ENCODE results near the gene HOXA4.

HOXA4 gene

DNA sequence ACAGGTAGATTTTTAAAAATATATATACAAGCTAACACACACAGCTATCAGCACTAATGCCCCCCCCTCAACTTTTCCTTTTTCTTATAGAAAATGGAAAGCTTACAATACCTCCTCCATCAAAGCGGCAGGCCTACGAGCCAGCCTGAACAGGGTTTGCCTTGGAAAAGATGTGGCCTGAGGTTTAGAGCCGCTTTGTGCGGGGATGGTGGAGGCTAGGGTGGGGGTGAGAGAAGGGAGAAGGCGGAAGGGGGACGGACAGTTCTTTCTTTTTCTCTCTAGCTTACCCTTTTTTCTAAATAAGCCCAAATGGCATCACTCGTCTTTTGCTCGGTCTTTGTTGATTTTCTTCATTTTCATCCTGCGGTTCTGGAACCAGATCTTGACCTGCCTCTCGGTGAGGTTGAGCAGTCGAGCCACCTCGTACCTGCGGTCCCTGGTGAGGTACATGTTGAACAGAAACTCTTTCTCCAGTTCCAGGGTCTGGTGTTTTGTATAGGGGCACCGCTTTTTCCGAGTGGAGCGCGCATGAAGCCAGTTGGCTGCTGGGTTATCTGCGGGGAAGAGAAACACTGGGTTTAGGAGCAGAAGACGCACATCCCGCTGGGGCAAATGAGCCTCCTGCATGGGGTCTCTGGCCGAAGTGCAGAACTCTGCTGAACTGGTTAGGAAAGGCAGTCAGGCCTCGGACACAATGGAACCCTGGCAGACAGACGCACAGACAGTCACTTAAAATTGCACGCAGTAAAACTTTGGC, 32.9 kb upstream of the HOXA4 start:
- DNase-seq, result no peak

GRCh38 chr7:27162561-27163287, 32.2 kb upstream of the HOXA4 start:
- H3K27me3 Mint-ChIP-seq, result peaks cover 99% of the 10 kb centered on the region
- no peak overlapping the region for H3K4me3 Mint-ChIP-seq
- peaks cover 66% of the 10 kb centered on the region for H3K4me1 Mint-ChIP-seq
- DNase-seq, result no peak
- H3K27ac Mint-ChIP-seq, result no peak overlapping the region
- no peak for ATAC-seq
- no peaks in the 10 kb centered on the region for H3K9me3 Mint-ChIP-seq

More for the DNA sequence above, 32.9 kb upstream of the HOXA4 start:
- no peak for ATAC-seq
- peaks cover 61% of the 10 kb centered on the region for H3K4me1 Mint-ChIP-seq
- no peak overlapping the region for H3K4me3 Mint-ChIP-seq
- H3K27me3 Mint-ChIP-seq, result peaks cover 99% of the 10 kb centered on the region
- no peak overlapping the region for H3K27ac Mint-ChIP-seq
- no peaks in the 10 kb centered on the region for H3K9me3 Mint-ChIP-seq

DNA sequence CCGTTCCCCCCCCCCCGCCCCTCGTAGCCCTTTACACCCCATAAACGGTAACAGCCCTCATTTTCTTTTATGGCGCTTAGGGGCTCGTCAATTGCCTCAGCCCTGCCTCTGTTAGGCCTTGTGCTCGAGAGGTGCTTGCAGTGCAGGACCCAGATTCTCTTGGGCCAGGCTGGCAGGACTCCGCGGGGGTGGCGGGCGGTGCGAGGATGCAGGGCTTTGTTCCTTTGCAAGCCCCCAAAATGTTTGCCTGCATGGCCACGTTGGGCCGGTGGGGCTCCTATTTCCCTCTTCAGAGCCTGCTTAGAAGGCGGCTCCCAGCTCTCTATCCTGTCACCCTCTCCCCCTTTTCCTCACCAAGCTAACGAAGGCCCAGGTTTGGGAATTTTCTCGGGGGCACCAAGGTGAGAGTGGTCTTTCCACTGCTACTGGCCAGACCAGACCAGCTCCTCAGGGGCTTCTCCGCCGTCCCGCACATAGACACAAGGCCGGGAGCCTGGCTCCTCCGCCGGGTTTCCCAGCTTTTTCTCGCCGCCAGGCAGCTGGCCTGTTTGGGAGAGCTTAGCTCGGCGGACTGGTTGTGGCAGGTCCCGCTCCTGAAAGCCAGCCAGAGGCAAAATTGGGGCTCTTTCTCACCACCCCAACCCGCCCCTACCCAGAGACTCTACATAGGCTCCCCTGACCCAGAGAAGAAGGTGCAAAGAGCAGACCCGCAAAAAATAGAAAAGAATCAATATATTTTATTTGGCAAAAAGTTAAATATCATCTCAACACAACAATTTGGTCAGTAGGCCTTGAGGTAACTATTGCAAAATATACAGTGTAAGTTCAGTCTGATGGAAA, 31.4 kb upstream of the HOXA4 start:
- Mint-ChIP-seq H3K27me3 (peaks cover 99% of the 10 kb centered on the region), H3K27ac (no peak overlapping the region), H3K4me1 (peaks cover 66% of the 10 kb centered on the region), H3K4me3 (no peak overlapping the region), H3K9me3 (no peaks in the 10 kb centered on the region)
- ATAC-seq (no peak), DNase-seq (no peak)

DNA sequence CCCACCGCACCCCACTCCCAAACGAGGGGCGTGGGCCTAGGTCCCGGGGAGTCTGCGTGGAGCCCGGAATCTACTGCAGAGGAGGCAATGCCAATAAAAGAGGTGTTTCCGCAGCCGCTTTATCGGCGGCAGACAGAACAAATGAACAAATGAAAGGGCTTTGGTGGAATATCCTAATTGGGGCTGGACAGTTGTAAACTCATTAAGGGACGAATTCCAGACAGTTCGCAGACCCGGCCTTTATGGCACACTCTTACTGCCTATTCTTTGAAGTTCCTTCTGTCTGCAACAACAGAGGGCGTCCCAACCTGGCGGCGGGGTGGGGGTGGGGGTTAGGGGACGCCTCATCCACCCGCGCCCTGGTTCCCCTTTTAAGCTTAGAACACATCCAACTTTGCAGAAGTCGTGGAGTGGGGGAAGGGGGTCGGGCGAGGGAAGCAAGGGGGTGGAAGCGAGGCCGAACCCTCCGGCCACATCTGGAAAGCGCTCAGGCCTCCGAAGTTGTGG, 30.7 kb upstream of the HOXA4 start:
- Mint-ChIP-seq H3K27me3 (peaks cover 99% of the 10 kb centered on the region), H3K4me1 (peaks cover 63% of the 10 kb centered on the region), H3K4me3 (peak overlapping the region; percentile 67 to 73), H3K9me3 (no peaks in the 10 kb centered on the region), H3K27ac (no peak overlapping the region)
- no peak for DNase-seq
- ATAC-seq, result no peak

DNA sequence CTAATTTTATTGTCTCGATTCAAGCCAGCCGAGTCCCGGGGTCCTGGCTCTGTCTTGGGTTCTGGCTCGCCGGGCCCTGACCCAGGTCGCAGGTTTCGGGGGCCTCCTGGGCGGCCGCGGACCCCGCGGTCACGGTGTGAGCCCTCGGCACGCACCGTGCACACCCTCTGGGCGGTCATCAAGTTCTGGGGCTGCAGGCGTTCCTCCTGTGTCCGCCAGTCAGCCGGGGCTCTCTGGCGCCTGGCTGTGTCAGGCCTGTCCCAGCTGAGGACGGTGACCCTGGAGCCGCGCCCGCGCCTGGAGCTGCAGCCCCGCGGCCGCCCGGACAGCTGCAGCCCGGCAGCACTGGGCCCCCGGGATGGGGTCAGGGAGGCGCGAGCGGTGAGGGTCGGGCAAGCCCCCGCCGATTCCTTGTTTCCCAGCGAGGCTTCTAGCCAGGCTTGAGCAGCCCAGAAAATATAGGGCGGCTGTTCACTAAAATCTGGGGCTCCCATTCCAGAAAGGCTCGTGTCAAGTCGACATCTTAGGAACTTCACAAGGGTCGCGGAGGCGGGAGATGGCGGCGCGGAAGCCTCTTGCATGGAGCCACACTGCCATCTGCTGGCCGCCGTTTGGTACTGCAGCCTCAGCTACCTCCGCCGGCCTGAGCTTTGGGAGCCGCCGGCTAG, 30.1 kb upstream of the HOXA4 start:
- peak overlapping the region; percentile 67 to 73 for H3K4me3 Mint-ChIP-seq
- H3K27ac Mint-ChIP-seq, result no peak overlapping the region
- ATAC-seq (peak; percentile 61), DNase-seq (peak; percentile 80 to 85)
- H3K27me3 Mint-ChIP-seq, result peaks cover 99% of the 10 kb centered on the region
- H3K9me3 Mint-ChIP-seq, result no peaks in the 10 kb centered on the region
- H3K4me1 Mint-ChIP-seq, result peaks cover 63% of the 10 kb centered on the region

DNA sequence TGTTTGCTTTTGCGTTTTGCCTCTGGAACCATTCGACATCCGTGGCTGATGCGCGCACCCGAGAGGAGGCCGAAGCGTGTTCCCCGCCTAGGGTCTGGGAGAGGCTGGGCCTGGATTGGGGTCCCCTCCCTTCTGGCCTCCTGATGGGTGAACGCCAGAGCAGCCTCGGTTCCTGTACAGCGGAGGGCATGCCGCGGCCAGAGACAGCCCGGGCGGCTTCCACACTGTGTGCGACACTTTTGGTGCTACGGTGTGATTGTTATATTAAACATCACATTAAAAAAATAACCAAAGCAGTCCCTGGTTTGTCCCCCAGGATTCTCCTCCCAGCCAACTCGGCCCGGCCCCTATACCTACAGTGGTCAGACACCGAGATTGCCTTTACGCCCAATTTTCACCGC, 29.6 kb upstream of the HOXA4 start:
- peaks cover 99% of the 10 kb centered on the region for H3K27me3 Mint-ChIP-seq
- no peaks in the 10 kb centered on the region for H3K9me3 Mint-ChIP-seq
- peak; percentile 41 for ATAC-seq
- DNase-seq, result no peak
- H3K27ac Mint-ChIP-seq, result no peak overlapping the region
- H3K4me1 Mint-ChIP-seq, result peaks cover 65% of the 10 kb centered on the region
- H3K4me3 Mint-ChIP-seq, result peak overlapping the region; percentile 58 to 73

DNA sequence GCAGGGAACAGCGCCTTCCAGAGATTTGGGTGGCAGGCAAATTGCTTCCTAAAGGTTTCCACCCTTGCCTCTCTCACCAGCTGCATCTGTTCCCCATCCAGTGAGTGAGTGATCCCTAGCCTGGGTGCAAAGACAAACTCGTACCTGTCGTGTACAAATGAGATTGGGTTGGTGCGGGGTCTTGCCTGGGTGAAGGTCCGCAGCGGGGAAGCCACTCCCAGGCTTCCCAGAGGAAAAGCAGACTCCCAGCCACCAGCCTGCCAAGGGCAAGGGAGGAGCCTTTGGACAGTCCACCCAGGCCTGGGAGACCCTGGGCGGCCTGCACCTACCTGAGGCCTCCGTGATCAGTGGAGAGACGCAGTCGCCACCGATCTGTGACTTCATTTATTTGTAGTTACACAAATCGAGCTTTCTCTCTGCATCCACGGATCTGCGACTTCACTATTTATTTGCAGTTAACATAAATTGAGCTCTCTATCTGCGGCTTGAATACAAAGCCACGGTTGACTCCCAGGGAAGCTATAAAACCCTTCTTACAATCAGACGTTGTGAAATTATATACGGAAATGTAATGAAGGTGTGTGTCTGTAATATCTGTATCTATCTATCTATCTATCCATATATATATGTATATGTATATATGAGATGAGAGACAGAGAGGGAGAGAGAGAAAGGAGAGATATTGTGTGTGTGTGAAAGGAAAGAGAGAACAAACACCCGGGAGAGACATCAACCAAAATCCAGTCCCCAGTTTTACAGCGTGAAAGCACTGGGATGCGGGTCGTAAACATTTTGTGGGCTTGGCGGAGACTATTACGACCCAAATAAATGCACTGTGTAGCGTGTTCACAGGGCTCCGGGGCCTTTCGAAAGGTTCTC, 28.9 kb upstream of the HOXA4 start:
- Mint-ChIP-seq H3K9me3 (no peaks in the 10 kb centered on the region), H3K4me3 (peak overlapping the region; percentile 29 to 58), H3K27me3 (peaks cover 99% of the 10 kb centered on the region), H3K27ac (no peak overlapping the region), H3K4me1 (peaks cover 67% of the 10 kb centered on the region)
- DNase-seq (no peak), ATAC-seq (no peak)

DNA sequence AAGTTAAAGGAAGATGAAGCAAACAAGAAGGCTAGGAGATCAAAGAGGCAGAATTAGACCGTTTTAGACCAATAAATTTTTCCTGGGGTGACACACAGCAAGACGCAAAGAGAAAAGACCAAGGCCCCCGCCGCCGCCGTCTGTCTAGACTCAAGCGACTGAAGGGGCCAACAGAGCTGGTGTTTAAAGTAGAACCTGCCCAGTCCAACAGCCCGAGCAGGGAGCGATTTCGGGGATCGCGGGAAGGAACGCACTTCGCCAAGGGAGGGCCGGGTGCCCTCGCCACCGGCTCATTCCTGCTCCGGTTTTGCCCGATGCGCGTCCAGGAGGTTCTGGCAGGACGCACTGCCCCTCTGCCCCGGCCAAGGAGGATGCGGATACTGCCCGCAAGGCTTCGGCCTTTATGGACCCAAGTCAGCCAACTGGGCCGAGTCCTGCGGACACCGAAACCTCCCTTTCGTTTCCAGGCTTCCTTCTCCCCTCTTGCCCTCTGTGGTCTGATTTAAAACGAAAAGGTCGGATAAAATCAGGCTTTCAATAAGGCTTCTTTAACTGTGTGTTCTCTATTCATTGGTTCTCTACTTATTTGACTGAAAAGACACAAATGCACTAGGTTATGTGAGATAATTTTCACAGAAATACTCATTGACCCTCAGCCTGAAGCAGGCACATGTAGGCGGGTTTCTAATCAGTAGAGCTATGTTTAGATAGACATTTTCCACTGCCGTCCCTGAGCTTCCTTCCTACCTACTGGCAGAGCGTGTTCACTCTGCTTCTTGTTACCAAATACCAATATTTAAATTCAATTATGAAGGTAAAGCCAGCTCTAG, 28.1 kb upstream of the HOXA4 start:
- no peaks in the 10 kb centered on the region for H3K9me3 Mint-ChIP-seq
- H3K4me3 Mint-ChIP-seq, result peak overlapping the region; percentile 46
- DNase-seq (no peak), ATAC-seq (no peak)
- H3K27me3 Mint-ChIP-seq, result peaks cover 99% of the 10 kb centered on the region
- H3K4me1 Mint-ChIP-seq, result peaks cover 64% of the 10 kb centered on the region
- no peak overlapping the region for H3K27ac Mint-ChIP-seq

DNA sequence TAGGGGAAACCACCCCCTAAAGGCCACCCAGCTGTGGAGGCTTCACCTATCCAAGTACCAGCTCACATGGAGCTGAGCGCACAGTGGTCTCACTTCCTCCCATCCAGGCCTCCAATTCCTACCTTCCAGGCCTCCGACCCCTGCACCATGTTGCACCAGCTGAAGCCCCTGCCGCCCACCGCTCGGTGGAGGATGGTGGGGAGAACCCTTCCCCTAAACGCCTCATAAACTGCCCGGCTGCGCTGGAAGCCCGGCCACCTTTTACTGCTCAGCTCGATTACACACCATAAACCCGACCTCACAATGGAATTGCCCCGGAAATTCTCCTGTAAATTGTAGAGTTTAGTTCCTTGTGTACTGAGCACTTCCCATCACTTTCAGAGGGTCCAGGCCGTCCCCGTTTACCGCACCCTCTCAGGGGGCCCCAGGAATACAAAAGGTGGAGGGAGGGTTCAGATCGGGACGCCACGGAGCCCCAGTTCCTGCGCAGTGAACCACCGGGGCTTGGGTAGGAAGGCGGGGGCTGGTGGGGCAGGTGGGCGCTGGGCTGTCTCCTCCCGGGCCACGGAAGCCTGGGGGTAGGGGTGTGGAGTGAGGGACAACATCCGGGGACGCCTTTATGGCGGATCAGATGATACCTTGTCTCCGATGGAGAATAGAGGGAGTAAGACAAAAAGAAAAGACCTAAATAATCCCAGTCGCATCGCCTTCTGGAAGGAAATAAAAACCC, 27.3 kb upstream of the HOXA4 start:
- ATAC-seq (no peak), DNase-seq (peak in 1 of 2 donors; percentile 16)
- Mint-ChIP-seq H3K4me3 (peak overlapping the region; percentile 46), H3K9me3 (no peaks in the 10 kb centered on the region), H3K4me1 (peaks cover 64% of the 10 kb centered on the region), H3K27ac (no peak overlapping the region), H3K27me3 (peaks cover 99% of the 10 kb centered on the region)

GRCh38 chr7:27156916-27157701, 26.6 kb upstream of the HOXA4 start:
- peaks cover 69% of the 10 kb centered on the region for H3K4me1 Mint-ChIP-seq
- no peaks in the 10 kb centered on the region for H3K9me3 Mint-ChIP-seq
- ATAC-seq, result no peak
- DNase-seq, result peak in 1 of 2 donors; percentile 13
- H3K27ac Mint-ChIP-seq, result no peak overlapping the region
- peaks cover 99% of the 10 kb centered on the region for H3K27me3 Mint-ChIP-seq
- peak overlapping the region in 1 of 2 donors; percentile 69 for H3K4me3 Mint-ChIP-seq

GRCh38 chr7:27156508-27156898, 25.9 kb upstream of the HOXA4 start, which contains the start of gene HOXA7:
TSS of gene HOXA7 (minus strand) at chr7:27156675. CDS start at chr7:27156545, 130 bp downstream.
- DNase-seq (no peak), ATAC-seq (no peak)
- Mint-ChIP-seq H3K27me3 (peaks cover 99% of the 10 kb centered on the region), H3K4me3 (peak within 1 kb of the TSS; percentile 79 to 80), H3K27ac (peak within 1 kb of the TSS in 1 of 2 donors; percentile 49), H3K4me1 (peaks cover 75% of the 10 kb centered on the region), H3K9me3 (no peaks in the 10 kb centered on the region)

- Mint-ChIP-seq H3K27me3 (peaks cover 100% of the 10 kb centered on the region), H3K4me3 (peak overlapping the region; percentile 79 to 80), H3K9me3 (no peaks in the 10 kb centered on the region), H3K27ac (peak overlapping the region in 1 of 2 donors; percentile 49), H3K4me1 (peaks cover 76% of the 10 kb centered on the region)
- DNase-seq (peak in 1 of 2 donors; percentile 48), ATAC-seq (peak; percentile 14)
These were observed 25.4 kb upstream of the HOXA4 start for GRCh38 chr7:27155816-27156507.
